ENCODE measurements around the gene NTRK2.

NTRK2 gene

GRCh38 chr9:84971571-84971970, 302.0 kb downstream of the NTRK2 start:
- Histone ChIP-seq H3K36me3 (ENCODE audit: control insufficient read depth in 2 of 2, insufficient read depth in 2 of 2, low read length in 2 of 2) (no peaks in the 10 kb centered on the region), H3K27me3 (ENCODE audit: control insufficient read depth in 1 of 2, insufficient read depth in 2 of 2, low read length in 2 of 2) (peaks cover 0 to 2% of the 10 kb centered on the region in 2 donors), H3K9ac (ENCODE audit: low read length in 2 of 2) (no peak overlapping the region), H3K4me3 (ENCODE audit: low read length in 2 of 2) (no peak overlapping the region), H3K27ac (ENCODE audit: low read length) (no peak overlapping the region), H3K4me1 (ENCODE audit: control insufficient read depth, insufficient read depth, low read length) (no peaks in the 10 kb centered on the region), H3K9me3 (ENCODE audit: control insufficient read depth in 2 of 2, low read length in 2 of 2) (no peaks in the 10 kb centered on the region)

GRCh38 chr9:84974258-84974657, 304.7 kb downstream of the NTRK2 start:
- H3K27me3 ChIP-seq (ENCODE audit: control insufficient read depth in 1 of 2, insufficient read depth in 2 of 2, low read length in 2 of 2) = no peaks in the 10 kb centered on the region
- H3K27ac ChIP-seq (ENCODE audit: low read length) = no peak overlapping the region
- H3K9ac ChIP-seq (ENCODE audit: low read length in 2 of 2) = no peak overlapping the region
- no peaks in the 10 kb centered on the region for H3K9me3 ChIP-seq (ENCODE audit: control insufficient read depth in 2 of 2, low read length in 2 of 2)
- H3K4me1 ChIP-seq (ENCODE audit: control insufficient read depth, insufficient read depth, low read length) = no peaks in the 10 kb centered on the region
- no peaks in the 10 kb centered on the region for H3K36me3 ChIP-seq (ENCODE audit: control insufficient read depth in 2 of 2, insufficient read depth in 2 of 2, low read length in 2 of 2)
- H3K4me3 ChIP-seq (ENCODE audit: low read length in 2 of 2) = no peak overlapping the region

GRCh38 chr9:84974855-84975254, 305.3 kb downstream of the NTRK2 start:
- Histone ChIP-seq H3K27me3 (ENCODE audit: control insufficient read depth in 1 of 2, insufficient read depth in 2 of 2, low read length in 2 of 2) (no peaks in the 10 kb centered on the region), H3K36me3 (ENCODE audit: control insufficient read depth in 2 of 2, insufficient read depth in 2 of 2, low read length in 2 of 2) (no peaks in the 10 kb centered on the region), H3K27ac (ENCODE audit: low read length) (no peak overlapping the region), H3K4me1 (ENCODE audit: control insufficient read depth, insufficient read depth, low read length) (no peaks in the 10 kb centered on the region), H3K4me3 (ENCODE audit: low read length in 2 of 2) (no peak overlapping the region), H3K9me3 (ENCODE audit: control insufficient read depth in 2 of 2, low read length in 2 of 2) (no peaks in the 10 kb centered on the region), H3K9ac (ENCODE audit: low read length in 2 of 2) (no peak overlapping the region)

- Histone ChIP-seq H3K4me1 (ENCODE audit: control insufficient read depth, insufficient read depth, low read length) (no peaks in the 10 kb centered on the region), H3K27ac (ENCODE audit: low read length) (no peak overlapping the region), H3K9ac (ENCODE audit: low read length in 2 of 2) (no peak overlapping the region), H3K27me3 (ENCODE audit: control insufficient read depth in 1 of 2, insufficient read depth in 2 of 2, low read length in 2 of 2) (no peaks in the 10 kb centered on the region), H3K4me3 (ENCODE audit: low read length in 2 of 2) (no peak overlapping the region), H3K36me3 (ENCODE audit: control insufficient read depth in 2 of 2, insufficient read depth in 2 of 2, low read length in 2 of 2) (no peaks in the 10 kb centered on the region), H3K9me3 (ENCODE audit: control insufficient read depth in 2 of 2, low read length in 2 of 2) (no peaks in the 10 kb centered on the region)
Measured at GRCh38 chr9:84975926-84976325, 306.4 kb downstream of the NTRK2 start.

- no peaks in the 10 kb centered on the region for H3K9me3 ChIP-seq (ENCODE audit: control insufficient read depth in 2 of 2, low read length in 2 of 2)
- no peak overlapping the region for H3K27ac ChIP-seq (ENCODE audit: low read length)
- no peak overlapping the region for H3K4me3 ChIP-seq (ENCODE audit: low read length in 2 of 2)
- H3K27me3 ChIP-seq (ENCODE audit: control insufficient read depth in 1 of 2, insufficient read depth in 2 of 2, low read length in 2 of 2) = no peaks in the 10 kb centered on the region
- H3K9ac ChIP-seq (ENCODE audit: low read length in 2 of 2) = no peak overlapping the region
- H3K36me3 ChIP-seq (ENCODE audit: control insufficient read depth in 2 of 2, insufficient read depth in 2 of 2, low read length in 2 of 2) = no peaks in the 10 kb centered on the region
- no peaks in the 10 kb centered on the region for H3K4me1 ChIP-seq (ENCODE audit: control insufficient read depth, insufficient read depth, low read length)
Measured at GRCh38 chr9:84978661-84979060, 309.1 kb downstream of the NTRK2 start.

- H3K27me3 ChIP-seq (ENCODE audit: control insufficient read depth in 1 of 2, insufficient read depth in 2 of 2, low read length in 2 of 2) = no peaks in the 10 kb centered on the region
- H3K9me3 ChIP-seq (ENCODE audit: control insufficient read depth in 2 of 2, low read length in 2 of 2) = no peaks in the 10 kb centered on the region
- no peak overlapping the region for H3K27ac ChIP-seq (ENCODE audit: low read length)
- H3K4me1 ChIP-seq (ENCODE audit: control insufficient read depth, insufficient read depth, low read length) = no peaks in the 10 kb centered on the region
- H3K4me3 ChIP-seq (ENCODE audit: low read length in 2 of 2) = no peak overlapping the region
- H3K36me3 ChIP-seq (ENCODE audit: control insufficient read depth in 2 of 2, insufficient read depth in 2 of 2, low read length in 2 of 2) = no peaks in the 10 kb centered on the region
- H3K9ac ChIP-seq (ENCODE audit: low read length in 2 of 2) = no peak overlapping the region
Measured at GRCh38 chr9:84983749-84984148, 314.2 kb downstream of the NTRK2 start.

GRCh38 chr9:84988621-84989020, 319.1 kb downstream of the NTRK2 start:
- Histone ChIP-seq H3K9ac (ENCODE audit: low read length in 2 of 2) (no peak overlapping the region), H3K9me3 (ENCODE audit: control insufficient read depth in 2 of 2, low read length in 2 of 2) (no peaks in the 10 kb centered on the region), H3K27me3 (ENCODE audit: control insufficient read depth in 1 of 2, insufficient read depth in 2 of 2, low read length in 2 of 2) (peaks cover 0 to 2% of the 10 kb centered on the region in 2 donors), H3K4me1 (ENCODE audit: control insufficient read depth, insufficient read depth, low read length) (no peaks in the 10 kb centered on the region), H3K27ac (ENCODE audit: low read length) (no peak overlapping the region), H3K4me3 (ENCODE audit: low read length in 2 of 2) (no peak overlapping the region), H3K36me3 (ENCODE audit: control insufficient read depth in 2 of 2, insufficient read depth in 2 of 2, low read length in 2 of 2) (no peaks in the 10 kb centered on the region)

- H3K4me3 ChIP-seq (ENCODE audit: low read length in 2 of 2) = no peak overlapping the region
- peaks cover 0 to 2% of the 10 kb centered on the region in 2 donors for H3K27me3 ChIP-seq (ENCODE audit: control insufficient read depth in 1 of 2, insufficient read depth in 2 of 2, low read length in 2 of 2)
- no peak overlapping the region for H3K9ac ChIP-seq (ENCODE audit: low read length in 2 of 2)
- H3K27ac ChIP-seq (ENCODE audit: low read length) = no peak overlapping the region
- no peaks in the 10 kb centered on the region for H3K9me3 ChIP-seq (ENCODE audit: control insufficient read depth in 2 of 2, low read length in 2 of 2)
- no peaks in the 10 kb centered on the region for H3K4me1 ChIP-seq (ENCODE audit: control insufficient read depth, insufficient read depth, low read length)
- H3K36me3 ChIP-seq (ENCODE audit: control insufficient read depth in 2 of 2, insufficient read depth in 2 of 2, low read length in 2 of 2) = no peaks in the 10 kb centered on the region
Measured at GRCh38 chr9:84990416-84990815, 320.9 kb downstream of the NTRK2 start.

- Histone ChIP-seq H3K4me1 (ENCODE audit: control insufficient read depth, insufficient read depth, low read length) (no peaks in the 10 kb centered on the region), H3K9me3 (ENCODE audit: control insufficient read depth in 2 of 2, low read length in 2 of 2) (no peaks in the 10 kb centered on the region), H3K27me3 (ENCODE audit: control insufficient read depth in 1 of 2, insufficient read depth in 2 of 2, low read length in 2 of 2) (peaks cover 0 to 2% of the 10 kb centered on the region in 2 donors), H3K9ac (ENCODE audit: low read length in 2 of 2) (no peak overlapping the region), H3K27ac (ENCODE audit: low read length) (no peak overlapping the region), H3K4me3 (ENCODE audit: low read length in 2 of 2) (no peak overlapping the region), H3K36me3 (ENCODE audit: control insufficient read depth in 2 of 2, insufficient read depth in 2 of 2, low read length in 2 of 2) (no peaks in the 10 kb centered on the region)
Measured at GRCh38 chr9:84990850-84991513, 321.5 kb downstream of the NTRK2 start.

- no peak overlapping the region for H3K27ac ChIP-seq (ENCODE audit: low read length)
Measured at GRCh38 chr9:84991514-84991870, 322.0 kb downstream of the NTRK2 start.

GRCh38 chr9:84992381-84992780, 322.9 kb downstream of the NTRK2 start:
- Histone ChIP-seq H3K9ac (ENCODE audit: low read length in 2 of 2) (no peak overlapping the region), H3K4me1 (ENCODE audit: control insufficient read depth, insufficient read depth, low read length) (no peaks in the 10 kb centered on the region), H3K27me3 (ENCODE audit: control insufficient read depth in 1 of 2, insufficient read depth in 2 of 2, low read length in 2 of 2) (peaks cover 0 to 4% of the 10 kb centered on the region in 2 donors), H3K36me3 (ENCODE audit: control insufficient read depth in 2 of 2, insufficient read depth in 2 of 2, low read length in 2 of 2) (no peaks in the 10 kb centered on the region), H3K27ac (ENCODE audit: low read length) (no peak overlapping the region), H3K9me3 (ENCODE audit: control insufficient read depth in 2 of 2, low read length in 2 of 2) (no peaks in the 10 kb centered on the region), H3K4me3 (ENCODE audit: low read length in 2 of 2) (no peak overlapping the region)

More at GRCh38 chr9:84991514-84991870, 322.0 kb downstream of the NTRK2 start:
- H3K36me3 ChIP-seq (ENCODE audit: control insufficient read depth in 2 of 2, insufficient read depth in 2 of 2, low read length in 2 of 2) = no peaks in the 10 kb centered on the region
- H3K9ac ChIP-seq (ENCODE audit: low read length in 2 of 2) = no peak overlapping the region
- H3K9me3 ChIP-seq (ENCODE audit: control insufficient read depth in 2 of 2, low read length in 2 of 2) = no peaks in the 10 kb centered on the region
- peaks cover 0 to 3% of the 10 kb centered on the region in 2 donors for H3K27me3 ChIP-seq (ENCODE audit: control insufficient read depth in 1 of 2, insufficient read depth in 2 of 2, low read length in 2 of 2)
- H3K4me1 ChIP-seq (ENCODE audit: control insufficient read depth, insufficient read depth, low read length) = no peaks in the 10 kb centered on the region
- no peak overlapping the region for H3K4me3 ChIP-seq (ENCODE audit: low read length in 2 of 2)
